SK-MEL-5 (cell line): ENCODE results near the gene TBC1D2B. TPM values are rescaled to one million over a fixed set of nuclear protein-coding genes. Genes with fewer than 3 reads are reported as not detected.
"Not testable (repeated sequence)": the region's sequence is repeated elsewhere in the genome, so short reads cannot be mapped to it uniquely, and the experiment has no call there.

Experiments
- DNase-seq: peaks from one replicate; pipeline ENCODE4 v3.0.0-alpha.2; 2016; ENCODE audit warnings: low read depth, low spot score
- in situ Hi-C: cut with HindIII; loops from 2 replicates; pipeline ENCODE4 v1.10.0; 2016; ENCODE audit warnings: low sequenced_read_pairs, high pct_unique_total_duplicates, low pct_unique_long_range_greater_than_20kb
- small RNA-seq, 2 experiments: library from RNA; depleted of rRNA; stranded (forward); fragments of <200 nt; gene quantifications; one replicate each; pipeline ENCODE3, GENCODE V24; 2014
- total RNA-seq: library from RNA; depleted of rRNA; stranded (reverse); fragments of >200 nt; shearing (Covaris generic); gene quantifications from 2 replicates; pipeline ENCODE4 v1.2.3, GENCODE V29; 2014; rRNA removed

TBC1D2B gene
- total RNA-seq, 1 experiment from 2014 or later: 16.8 TPM

DNA sequence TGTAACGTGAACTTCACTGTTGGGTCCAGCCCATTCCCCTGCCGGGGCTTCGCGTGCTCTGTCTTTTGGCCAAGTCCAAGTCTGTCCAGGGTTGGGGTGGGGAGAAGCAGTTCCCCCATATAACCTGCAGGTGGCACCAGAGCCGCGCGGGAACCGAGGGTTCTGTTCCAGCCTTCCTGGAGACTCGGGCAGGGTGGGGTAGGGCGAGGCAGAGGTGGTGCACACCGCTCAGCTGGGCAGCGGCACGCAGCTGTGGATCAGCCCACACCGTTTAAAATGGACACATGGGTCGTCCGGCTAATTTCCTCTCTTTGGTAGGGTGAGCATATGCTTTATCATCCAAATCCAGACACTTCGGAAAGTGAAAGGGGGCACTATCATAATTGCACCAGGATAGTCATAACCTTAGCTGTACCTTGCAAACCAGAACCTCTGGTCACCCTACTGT is 118.1 kb downstream of the TBC1D2B start:
- DNase-seq: peak; percentile 82
- in situ Hi-C loops: no loop called here

DNA sequence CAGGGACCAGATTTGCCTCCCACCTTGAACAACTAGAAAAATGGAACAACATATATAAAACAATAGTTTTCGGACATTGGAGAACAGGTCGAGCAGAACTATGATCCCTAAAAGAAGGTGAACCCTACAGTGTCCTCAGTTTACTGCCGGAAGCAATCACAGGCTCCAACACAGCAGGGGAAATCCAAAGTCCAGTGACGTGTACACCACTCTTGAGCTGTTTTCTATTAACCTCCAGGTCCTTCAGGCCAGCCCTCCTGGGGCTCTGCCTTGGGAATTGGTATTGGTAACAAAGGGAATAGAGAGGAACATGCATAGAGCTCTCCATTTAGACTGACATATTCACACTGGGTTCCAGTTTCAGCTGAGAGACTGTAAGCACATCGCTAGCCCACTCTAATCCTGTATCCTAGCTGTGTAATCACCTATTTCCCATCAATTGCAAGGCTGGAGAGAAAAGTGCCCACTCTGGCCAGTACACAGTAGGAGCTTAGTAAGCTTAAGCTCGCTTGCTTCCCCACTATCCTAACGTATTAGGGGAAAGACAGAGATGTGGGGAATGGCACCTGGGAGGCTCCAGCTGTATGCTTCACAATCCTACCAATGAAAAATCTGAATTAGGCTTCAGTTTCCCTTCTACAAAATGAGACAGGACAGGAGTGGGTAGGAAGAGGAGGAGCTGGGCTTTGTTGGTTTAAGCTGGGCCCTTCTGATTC is 118.6 kb downstream of the TBC1D2B start:
- DNase-seq, in situ Hi-C loops: not testable (repeated sequence)

DNA sequence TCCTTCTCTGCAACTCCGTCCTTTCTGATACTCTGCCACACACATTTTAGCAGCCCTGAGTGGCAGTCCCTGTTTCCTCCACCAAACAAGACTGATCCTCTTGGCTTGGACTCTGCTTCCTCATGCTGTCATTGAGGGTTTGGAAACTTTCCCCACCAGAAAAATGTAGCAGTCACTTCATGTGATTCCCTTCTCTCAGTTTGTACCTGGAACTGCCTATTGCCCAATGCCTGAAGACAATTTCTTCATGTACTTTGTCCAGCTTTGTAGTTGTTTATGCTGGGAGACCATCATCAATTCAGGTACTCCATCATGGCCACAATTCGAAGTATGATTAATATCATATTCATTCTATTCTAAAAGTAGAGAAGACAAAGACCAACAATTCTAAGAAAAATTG is 119.5 kb downstream of the TBC1D2B start:
- DNase-seq, in situ Hi-C loops: not testable (repeated sequence)

DNA sequence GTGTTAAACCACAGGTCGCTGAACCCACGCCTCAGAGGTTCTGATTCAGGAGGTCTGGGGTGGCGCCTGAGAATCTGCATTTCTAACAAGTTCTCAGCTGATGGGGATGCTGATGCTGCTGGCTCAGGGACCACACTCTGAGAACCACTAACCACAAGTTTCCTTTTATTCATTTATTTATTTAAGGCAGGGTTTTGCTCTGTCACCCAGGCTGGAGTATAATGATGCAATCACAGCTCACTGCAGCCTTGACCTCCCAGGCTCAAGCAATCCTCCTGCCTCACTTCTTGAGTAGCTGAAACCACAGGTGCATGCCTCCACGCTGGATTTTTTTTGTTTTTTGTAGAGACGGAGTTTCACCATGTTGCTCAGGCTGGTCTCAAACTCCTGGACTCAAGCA is 123.6 kb downstream of the TBC1D2B start:
- DNase-seq, in situ Hi-C loops: not testable (repeated sequence)

DNA sequence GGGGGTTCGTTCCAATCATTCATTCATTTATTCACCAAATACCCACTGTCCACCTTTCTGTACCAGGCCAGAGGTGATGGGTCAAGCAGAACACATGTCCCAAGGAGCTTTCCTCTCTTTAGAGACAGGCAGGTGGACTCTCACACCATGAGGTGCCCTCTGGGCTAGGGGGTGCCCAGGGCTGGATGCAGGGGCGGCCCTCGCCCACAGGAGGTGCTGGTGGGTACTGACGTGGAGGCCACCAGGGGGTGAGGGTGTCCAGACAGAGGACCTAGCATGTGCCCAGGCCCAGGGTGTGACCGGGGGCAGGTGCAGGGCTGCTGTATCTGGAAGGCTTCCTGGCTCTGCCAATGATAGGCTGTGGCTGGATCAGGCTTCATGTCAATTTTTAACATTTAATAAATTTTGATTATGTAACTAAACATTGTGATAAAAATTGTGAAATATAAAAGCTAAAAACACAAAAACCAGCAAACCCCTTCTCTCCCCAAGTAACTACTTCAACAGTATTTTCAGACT is 124.5 kb downstream of the TBC1D2B start:
- in situ Hi-C loops, DNase-seq: not testable (repeated sequence)

DNA sequence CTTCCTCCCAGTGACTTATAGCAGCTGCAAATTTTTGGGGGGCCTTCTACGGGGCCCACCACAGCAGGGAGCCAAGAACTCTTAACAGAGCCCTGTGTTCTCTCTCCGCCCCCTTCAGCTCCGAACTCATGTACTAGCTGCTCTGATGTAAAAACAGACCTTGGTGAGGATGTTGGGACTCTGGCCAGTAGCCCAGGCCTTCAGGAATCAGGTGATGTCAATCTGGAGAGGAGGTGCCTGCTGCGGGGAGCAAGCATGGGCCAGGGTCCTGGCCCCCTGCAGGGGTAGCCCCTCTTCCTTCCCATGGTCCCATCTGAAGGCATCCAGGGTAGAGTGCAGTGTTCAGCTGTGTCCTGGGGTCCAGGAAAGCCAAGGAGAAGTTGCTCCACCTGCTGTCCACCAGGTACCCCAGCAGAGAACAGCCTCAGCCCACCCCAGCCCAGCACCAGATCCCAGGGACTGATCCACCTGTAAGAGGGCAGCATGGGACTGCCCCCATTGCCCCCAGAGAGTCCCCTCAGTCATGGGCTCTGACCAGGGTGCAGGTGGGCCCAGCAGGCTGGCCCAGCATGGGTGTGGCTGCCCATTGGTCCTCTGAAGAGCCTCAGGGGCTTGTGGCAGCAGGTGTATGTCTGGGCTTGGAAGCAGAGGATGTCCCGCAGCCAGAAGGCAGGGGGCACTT is 126.3 kb downstream of the TBC1D2B start:
- in situ Hi-C loops, DNase-seq: not testable (repeated sequence)

DNA sequence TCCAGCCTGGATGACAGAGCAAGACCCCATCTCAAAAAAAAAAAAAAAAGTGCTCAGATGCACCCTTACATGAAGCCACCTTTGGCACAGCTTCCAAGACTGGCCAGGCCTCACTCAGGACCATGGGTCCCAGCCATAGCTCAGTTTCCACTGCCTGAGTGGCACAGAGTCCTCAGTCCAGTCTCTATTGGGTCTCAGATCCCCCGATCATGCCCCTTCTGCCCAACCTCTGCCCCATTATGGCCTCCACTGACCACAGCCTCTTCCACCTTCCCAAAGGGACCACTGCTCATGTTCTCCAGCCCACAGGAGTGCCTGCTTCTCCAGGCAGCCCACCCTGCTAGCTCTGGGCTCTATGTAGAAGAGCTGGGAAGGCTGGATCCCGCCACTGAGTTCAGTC is 127.0 kb downstream of the TBC1D2B start:
- in situ Hi-C loops, DNase-seq: not testable (repeated sequence)

DNA sequence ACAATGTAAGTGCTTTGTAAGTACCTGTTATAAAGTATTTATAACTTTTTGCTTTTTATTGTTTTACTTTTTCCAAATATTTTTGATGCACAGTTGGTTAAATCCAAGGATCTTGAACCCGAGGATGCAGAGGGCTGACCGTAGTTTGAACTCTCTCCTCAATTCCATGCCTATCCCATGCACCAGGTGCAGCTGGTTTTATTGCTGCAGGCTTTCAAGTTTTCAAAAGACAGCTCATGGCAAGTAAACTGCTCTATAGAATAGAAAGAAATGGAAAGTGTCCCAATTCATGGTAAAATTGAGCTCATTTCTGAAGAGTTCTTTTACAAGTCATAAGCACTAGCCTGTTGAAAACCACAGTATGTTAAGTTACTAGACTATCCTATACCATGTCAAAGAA is 131.9 kb downstream of the TBC1D2B start:
- DNase-seq: no peak
- in situ Hi-C loops: no loop called here

Small RNAs within 50 kb of the gene (small RNA-seq; reads per million reads assigned to genes)
- gene RF00092: 0 reads per million in 2 experiments

Other genes starting within 250 kb of the TBC1D2B start
- gene SH2D7, start 14.8 kb upstream of the TBC1D2B start, total RNA-seq: not detected in 2 replicates
- gene CIB2, start 53.7 kb upstream of the TBC1D2B start, total RNA-seq: 15.4 and 15.9 TPM in 2 replicates
- 71.7 and 76.1 TPM in 2 replicates for gene IDH3A, start 71.7 kb upstream of the TBC1D2B start, total RNA-seq
- gene ACSBG1, start 156.9 kb upstream of the TBC1D2B start, total RNA-seq: 2.4 and 5.5 TPM in 2 replicates
- 8.5 and 8.7 TPM in 2 replicates for gene DNAJA4, start 186.9 kb upstream of the TBC1D2B start, total RNA-seq
- 327 and 343 TPM in 2 replicates for gene SKIC8, start 221.9 kb upstream of the TBC1D2B start, total RNA-seq